ENCODE data around the gene TAF10.

Gene TAF10

GRCh38 chr11:6603287-6604080, 8.5 kb downstream of the TAF10 start, which contains the start of the genes ILK and RRP8:
ILK (plus strand) TSS chr11:6603774; CDS start chr11:6604272, 498 bp downstream.
RRP8 (minus strand) TSS chr11:6603616; CDS start chr11:6603502, 114 bp downstream.
- peak; percentile 66 for DNase-seq (ENCODE audit: low read depth)
- peak within 1 kb of the TSS; percentile 64 for H3K4me3 ChIP-seq (ENCODE audit: low read depth, low read length)
- peak; percentile 8 for TF ChIP-seq CTCF (IDR thresholded peaks at IDR 0.05; ENCODE audit: low read depth, low read length, missing control alignments)

GRCh38 chr11:6602096-6602940, 9.7 kb downstream of the TAF10 start:
- peak overlapping the region; percentile 64 for H3K4me3 ChIP-seq (ENCODE audit: low read depth, low read length)
- no peak for DNase-seq (ENCODE audit: low read depth)
- no peak for TF ChIP-seq CTCF (IDR thresholded peaks at IDR 0.05; ENCODE audit: low read depth, low read length, missing control alignments)

GRCh38 chr11:6601041-6601461, 11.0 kb downstream of the TAF10 start:
- no peak for DNase-seq (ENCODE audit: low read depth)
- no peak overlapping the region for H3K4me3 ChIP-seq (ENCODE audit: low read depth, low read length)
- no peak for TF ChIP-seq CTCF (IDR thresholded peaks at IDR 0.05; ENCODE audit: low read depth, low read length, missing control alignments)

DNA sequence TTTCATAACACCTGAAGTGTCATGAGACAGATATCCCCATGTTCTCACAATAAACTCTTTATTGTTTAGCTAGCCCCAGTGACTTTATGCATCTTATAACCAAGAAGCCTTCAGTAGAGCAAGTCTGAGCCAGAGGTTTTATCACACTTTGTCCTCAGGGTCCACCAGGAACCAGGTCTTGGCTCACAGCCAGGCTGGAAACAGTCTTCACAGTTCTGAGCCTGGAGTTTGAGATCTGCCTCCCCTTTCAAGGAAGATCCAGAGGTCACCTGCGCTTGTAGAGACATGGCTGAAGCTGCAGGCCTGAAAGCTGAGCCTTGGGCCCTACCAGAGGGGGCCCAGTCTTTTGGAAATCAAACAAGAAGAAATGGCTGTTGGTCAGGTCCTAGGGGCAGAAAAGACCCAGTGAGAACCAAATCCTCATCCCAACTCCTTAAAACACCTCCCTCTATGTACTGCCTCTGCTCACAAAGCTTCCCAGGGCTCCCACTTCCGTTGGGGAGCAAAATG, 12.1 kb downstream of the TAF10 start:
- no peak overlapping the region for H3K4me3 ChIP-seq (ENCODE audit: low read depth, low read length)
- no peak for TF ChIP-seq CTCF (IDR thresholded peaks at IDR 0.05; ENCODE audit: low read depth, low read length, missing control alignments)
- DNase-seq (ENCODE audit: low read depth), result no peak

- H3K4me3 ChIP-seq (ENCODE audit: low read depth, low read length), result no peak overlapping the region
- no peak for DNase-seq (ENCODE audit: low read depth)
- no peak for TF ChIP-seq CTCF (IDR thresholded peaks at IDR 0.05; ENCODE audit: low read depth, low read length, missing control alignments)
Measured at GRCh38 chr11:6599449-6599848, 12.6 kb downstream of the TAF10 start.

DNA sequence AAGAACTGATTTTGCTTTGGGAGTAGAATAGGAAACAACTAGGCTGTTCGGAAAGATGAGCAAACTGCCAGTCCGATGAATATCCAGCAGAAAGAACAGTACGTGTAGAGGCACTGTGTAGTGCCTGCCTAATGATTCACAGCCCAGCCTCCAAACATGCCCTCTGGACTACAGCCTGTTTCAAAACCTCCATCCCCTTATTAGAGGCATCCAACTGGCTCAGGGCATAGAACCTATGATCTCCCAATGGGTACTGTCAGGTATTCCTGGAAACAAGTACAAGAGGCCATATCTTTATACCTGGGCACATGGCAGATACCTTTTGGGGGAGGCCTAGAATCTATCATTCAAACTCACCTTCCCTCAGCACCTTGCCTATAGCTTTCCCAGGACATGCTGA, 13.5 kb downstream of the TAF10 start:
- H3K4me3 ChIP-seq (ENCODE audit: low read depth, low read length), result no peak overlapping the region
- DNase-seq (ENCODE audit: low read depth), result no peak
- no peak for TF ChIP-seq CTCF (IDR thresholded peaks at IDR 0.05; ENCODE audit: low read depth, low read length, missing control alignments)
